HepG2 (cell line): ENCODE measurements around the gene SLC44A4. TPM values are rescaled to one million over a fixed set of nuclear protein-coding genes. Genes with fewer than 3 reads are reported as not detected.

Experiments used
- AGO2 ChIP-seq: fragments of 200-400 bp; formaldehyde crosslinking; optimal IDR thresholded peaks from 2 replicates; pipeline ENCODE3; 2017; ENCODE audit warnings: mild to moderate bottlenecking, low read depth, low read length, moderate library complexity
- ESRRA ChIP-seq: sonication (generic); formaldehyde crosslinking; IDR thresholded peaks from 2 replicates; pipeline ENCODE4 v1.5.1; 2020; ENCODE audit warnings: mild to moderate bottlenecking, low read depth, missing genetic modification reagents
- ETV6 ChIP-seq: sonication (generic); formaldehyde crosslinking; conservative IDR thresholded peaks from 2 replicates; pipeline ENCODE4 v1.4.0; 2020; ENCODE audit warnings: missing genetic modification reagents
- HES4 ChIP-seq: sonication (generic); formaldehyde crosslinking; IDR thresholded peaks from 2 replicates; pipeline ENCODE4 v1.9.0; 2021; ENCODE audit warnings: mild to moderate bottlenecking, missing genetic modification reagents, borderline replicate concordance
- HNRNPH1 ChIP-seq: fragments of 200-400 bp; formaldehyde crosslinking; optimal IDR thresholded peaks from 2 replicates; pipeline ENCODE3; 2017; ENCODE audit warnings: mild to moderate bottlenecking, low read depth, low read length
- SCMH1 ChIP-seq: sonication (generic); formaldehyde crosslinking; IDR thresholded peaks from 2 replicates; pipeline ENCODE4 v1.9.0; 2021; ENCODE audit warnings: missing genetic modification reagents, mild to moderate bottlenecking, borderline replicate concordance
- SMAD3 ChIP-seq: sonication (generic); formaldehyde crosslinking; IDR thresholded peaks from 2 replicates; pipeline ENCODE4 v1.4.0; 2020; ENCODE audit warnings: missing genetic modification reagents
- SMAD9 ChIP-seq: sonication (generic); formaldehyde crosslinking; IDR thresholded peaks from 2 replicates; pipeline ENCODE4 v1.5.1; 2020; ENCODE audit warnings: mild to moderate bottlenecking, missing genetic modification reagents
- ZBTB7A ChIP-seq: sonication (generic); formaldehyde crosslinking; IDR thresholded peaks from 2 replicates; pipeline ENCODE4 v1.8.0; 2022; ENCODE audit warnings: mild to moderate bottlenecking, missing genetic modification reagents
- ZMAT3 ChIP-seq: sonication (generic); formaldehyde crosslinking; conservative IDR thresholded peaks from 2 replicates; pipeline ENCODE4 v1.7.0; 2021; ENCODE audit warnings: missing genetic modification reagents
- ZMYM4 ChIP-seq: sonication (generic); formaldehyde crosslinking; IDR thresholded peaks from 2 replicates; pipeline ENCODE4 v1.8.1; 2023; ENCODE audit warnings: mild to moderate bottlenecking, missing genetic modification reagents
- ZNF280B ChIP-seq: sonication (generic); formaldehyde crosslinking; IDR thresholded peaks from 2 replicates; pipeline ENCODE4 v1.5.0; 2020; ENCODE audit warnings: missing genetic modification reagents, mild to moderate bottlenecking, borderline replicate concordance
- ZNF335 ChIP-seq: sonication (generic); formaldehyde crosslinking; IDR thresholded peaks from 2 replicates; pipeline ENCODE4 v1.4.0; 2020; ENCODE audit warnings: missing genetic modification reagents
- ZNF354B ChIP-seq: sonication (generic); formaldehyde crosslinking; IDR thresholded peaks from 2 replicates; pipeline ENCODE4 v1.8.0; 2022; ENCODE audit warnings: mild to moderate bottlenecking, missing genetic modification reagents
- ZNF382 ChIP-seq: sonication (generic); formaldehyde crosslinking; IDR thresholded peaks from 2 replicates; pipeline ENCODE4 v1.5.0; 2020; ENCODE audit warnings: missing genetic modification reagents, mild to moderate bottlenecking, borderline replicate concordance
- ZNF609 ChIP-seq: sonication (generic); formaldehyde crosslinking; IDR thresholded peaks from 2 replicates; pipeline ENCODE4 v1.4.0; 2020; ENCODE audit warnings: mild to moderate bottlenecking, missing genetic modification reagents, borderline replicate concordance
- ZNF75D ChIP-seq: sonication (generic); formaldehyde crosslinking; IDR thresholded peaks from 2 replicates; pipeline ENCODE4 v1.8.1; 2023; ENCODE audit warnings: missing genetic modification reagents, mild to moderate bottlenecking, borderline replicate concordance
- ZNF777 ChIP-seq: sonication (generic); formaldehyde crosslinking; IDR thresholded peaks from 2 replicates; pipeline ENCODE4 v1.4.0; 2020; ENCODE audit warnings: missing genetic modification reagents
- ZNF883 ChIP-seq: sonication (generic); formaldehyde crosslinking; IDR thresholded peaks from 2 replicates; pipeline ENCODE4 v1.5.1; 2020; ENCODE audit warnings: mild to moderate bottlenecking, missing genetic modification reagents; ENCODE audit errors: not compliant biosample characterization
- polyA plus RNA-seq, 8 experiments: library from polyadenylated mRNA; depleted of rRNA in 3 of 8; stranded (reverse) in 7 of 8; unstranded in 1 of 8; fragments of >200 nt; fragmentation: Illumina TruSeq in 4 of 8; extraction: Trizol in 4 of 8; gene quantifications; 2 replicates each; pipeline versions ENCODE4 v1.2.1 to v1.2.3, GENCODE V29; 2011 to 2016; ENCODE audit warnings: low read depth in 4 of 8, missing spikeins in 1 of 8, mixed read lengths in 1 of 8; ENCODE audit not compliant: insufficient read depth in 1 of 8
- total RNA-seq, 5 experiments: library from RNA; depleted of rRNA; stranded (reverse); fragments of >200 nt; fragmentation: Illumina TruSeq; extraction: Trizol; gene quantifications; 2 replicates each; pipeline ENCODE4 v1.2.3, GENCODE V29; 2016; ENCODE audit warnings: low read depth in 1 of 5
- TF ChIP-seq, protein P1 (sequence below): sonication (generic); formaldehyde crosslinking; IDR thresholded peaks from 2 replicates; pipeline ENCODE4 v1.4.0; 2020; ENCODE audit warnings: missing genetic modification reagents, borderline replicate concordance

Gene SLC44A4
- total and polyA plus RNA-seq, 2 of the 13 experiments (the other 11 are each of a cell fraction or from before 2014, with no cell fraction given) = 3.5 to 5.9 TPM

- TF ChIP-seq ZNF280B (peak; percentile 78; the same call in 1 of the 2 replicates), SMAD9 (peak; percentile 72; the same call in 1 of the 2 replicates), HES4 (no peak), ZNF354B (CRISPR knock-in tag) (peak; percentile 77; the same call in 1 of the 2 replicates), ZNF777 (CRISPR knock-in tag) (peak; percentile 62), ZMAT3 (CRISPR knock-in tag) (0 out of 2 replicates have a peak, but pooled peaks have one; percentile 61), ZNF75D (CRISPR knock-in tag) (no peak), AGO2 (peak; percentile 100), ZBTB7A (CRISPR knock-in tag) (0 out of 2 replicates have a peak, but pooled peaks have one; percentile 46), ETV6 (CRISPR knock-in tag) (peak; percentile 86), ZMYM4 (CRISPR knock-in tag) (peak; percentile 80), SCMH1 (no peak), HNRNPH1 (peak; percentile 97), ESRRA (peak; percentile 72), ZNF382 (no peak), ZNF883 (peak; percentile 86), ZNF609 (no peak; the same call in 1 of the 2 replicates), SMAD3 (CRISPR knock-in tag) (0 out of 2 replicates have a peak, but pooled peaks have one; percentile 58), ZNF335 (CRISPR knock-in tag) (peak; percentile 100)
- TF ChIP-seq, protein P1, sequence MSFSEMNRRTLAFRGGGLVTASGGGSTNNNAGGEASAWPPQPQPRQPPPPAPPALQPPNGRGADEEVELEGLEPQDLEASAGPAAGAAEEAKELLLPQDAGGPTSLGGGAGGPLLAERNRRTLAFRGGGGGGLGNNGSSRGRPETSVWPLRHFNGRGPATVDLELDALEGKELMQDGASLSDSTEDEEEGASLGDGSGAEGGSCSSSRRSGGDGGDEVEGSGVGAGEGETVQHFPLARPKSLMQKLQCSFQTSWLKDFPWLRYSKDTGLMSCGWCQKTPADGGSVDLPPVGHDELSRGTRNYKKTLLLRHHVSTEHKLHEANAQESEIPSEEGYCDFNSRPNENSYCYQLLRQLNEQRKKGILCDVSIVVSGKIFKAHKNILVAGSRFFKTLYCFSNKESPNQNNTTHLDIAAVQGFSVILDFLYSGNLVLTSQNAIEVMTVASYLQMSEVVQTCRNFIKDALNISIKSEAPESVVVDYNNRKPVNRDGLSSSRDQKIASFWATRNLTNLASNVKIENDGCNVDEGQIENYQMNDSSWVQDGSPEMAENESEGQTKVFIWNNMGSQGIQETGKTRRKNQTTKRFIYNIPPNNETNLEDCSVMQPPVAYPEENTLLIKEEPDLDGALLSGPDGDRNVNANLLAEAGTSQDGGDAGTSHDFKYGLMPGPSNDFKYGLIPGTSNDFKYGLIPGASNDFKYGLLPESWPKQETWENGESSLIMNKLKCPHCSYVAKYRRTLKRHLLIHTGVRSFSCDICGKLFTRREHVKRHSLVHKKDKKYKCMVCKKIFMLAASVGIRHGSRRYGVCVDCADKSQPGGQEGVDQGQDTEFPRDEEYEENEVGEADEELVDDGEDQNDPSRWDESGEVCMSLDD (CRISPR knock-in tag) = peak; percentile 82; the same call in 1 of the 2 replicates
Measured at GRCh38 chr6:31834367-31835250, 44.2 kb downstream of the SLC44A4 start (continued).
